Raji (cell line): ENCODE data around the gene KRTAP13-2.

Source experiments
- POLR2A ChIP-seq: IDR thresholded peaks from 2 replicates; pipeline ENCODE4 v1.6.1; 2011; ENCODE audit warnings: low read depth, low read length, control low read depth; ENCODE audit not compliant: insufficient read depth

Gene KRTAP13-2

GRCh38 chr21:30336596-30336995 lies 35.5 kb downstream of the KRTAP13-2 start:
- no peak for TF ChIP-seq POLR2A

DNA sequence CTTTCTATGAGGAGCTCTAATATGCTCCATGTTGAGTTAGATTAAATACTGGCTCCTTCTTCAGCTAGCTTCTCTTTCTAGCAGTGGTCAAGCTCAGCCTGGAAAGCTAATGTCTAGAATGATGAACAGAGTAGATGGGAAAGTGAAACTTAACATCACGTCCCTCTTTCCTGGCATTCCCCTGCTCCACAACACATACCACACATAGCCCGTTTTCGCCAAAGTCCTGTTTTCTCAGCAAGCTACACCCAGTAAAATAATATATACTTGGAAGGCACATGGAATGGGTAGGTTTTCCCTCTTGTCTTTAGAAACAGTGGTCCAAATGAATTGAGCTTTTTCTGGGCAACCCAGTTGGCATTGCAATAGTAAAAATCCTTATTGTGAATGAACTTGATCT lies 38.3 kb downstream of the KRTAP13-2 start:
- no peak for TF ChIP-seq POLR2A

DNA sequence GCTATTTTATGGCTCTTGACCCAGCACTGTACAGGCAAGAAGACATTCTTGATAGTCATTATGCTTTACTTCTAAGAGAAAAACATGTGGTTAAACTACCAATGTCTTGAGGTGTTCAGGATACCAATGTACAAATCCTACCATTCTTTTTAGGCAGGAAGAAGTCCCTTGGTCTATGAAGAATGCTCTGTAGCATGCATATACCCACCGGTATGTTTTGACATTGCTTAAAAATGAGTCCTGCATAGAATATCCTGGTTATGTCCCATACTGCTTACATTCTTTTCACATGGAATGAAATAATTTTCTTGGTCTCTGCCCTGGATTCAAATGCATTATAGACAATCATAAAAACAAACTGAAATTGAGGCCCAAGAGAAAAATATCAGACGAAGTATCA lies 39.4 kb downstream of the KRTAP13-2 start:
- TF ChIP-seq POLR2A = no peak

GRCh38 chr21:30329203-30329875 lies 42.7 kb downstream of the KRTAP13-2 start:
- TF ChIP-seq POLR2A = no peak

DNA sequence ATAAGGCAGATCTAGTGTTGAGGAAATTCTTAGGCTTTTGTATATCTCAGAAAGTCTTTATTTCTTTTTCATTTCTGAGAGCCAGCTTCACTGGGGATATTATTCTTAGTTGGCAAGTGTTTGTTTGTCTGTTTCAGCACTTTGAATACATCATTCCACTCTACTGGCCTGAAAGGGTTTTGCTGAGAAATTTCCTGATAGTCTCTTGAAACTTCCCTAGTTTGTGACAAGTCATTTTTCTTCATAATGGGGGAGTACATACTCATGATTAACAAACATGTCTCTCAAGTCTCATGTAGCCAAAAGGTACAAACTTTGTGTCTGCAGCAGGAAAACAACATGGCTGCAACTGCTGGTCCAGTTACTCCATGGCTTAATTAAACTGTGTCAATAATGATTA lies 45.7 kb downstream of the KRTAP13-2 start:
- TF ChIP-seq POLR2A = no peak
